ENCODE measurements around the gene ARIH2. TPM values are rescaled to one million over a fixed set of nuclear protein-coding genes. Genes with fewer than 3 reads are reported as not detected.
A peak's percentile ranks its signal among the peaks of the same experiment; 100 is the strongest.
"Not testable (repeated sequence)": the region's sequence is repeated elsewhere in the genome, so short reads cannot be mapped to it uniquely, and the experiment has no call there.

The ARIH2 gene
- total RNA-seq, 1 experiment from 2014 or later: 106 TPM

GRCh38 chr3:48898383-48899234 lies 20.0 kb upstream of the ARIH2 start, which contains the start of gene SLC25A20:
Gene SLC25A20 (minus strand): TSS chr3:48898882. CDS start chr3:48898794, 88 bp downstream.
- Mint-ChIP-seq H3K27me3 (ENCODE audit: insufficient read depth, unreplicated experiment) (no peaks in the 10 kb centered on the region), H3K36me3 (ENCODE audit: insufficient read depth, unreplicated experiment) (no peaks in the 10 kb centered on the region), H3K4me3 (ENCODE audit: unreplicated experiment) (peak within 1 kb of the TSS; percentile 92), H3K4me1 (ENCODE audit: low read depth, unreplicated experiment) (peaks cover 24% of the 10 kb centered on the region), H3K27ac (ENCODE audit: unreplicated experiment) (peak within 1 kb of the TSS; percentile 46), H3K9me3 (ENCODE audit: unreplicated experiment) (no peaks in the 10 kb centered on the region)
- H3K4me1 ChIP-seq: peaks cover 17% of the 10 kb centered on the region
- no peaks in the 10 kb centered on the region for H3K27me3 ChIP-seq (replicated peaks; ENCODE audit: control insufficient read depth, insufficient read depth, low read length)
- no peaks in the 10 kb centered on the region for H3K36me3 ChIP-seq (ENCODE audit: control insufficient read depth, insufficient read depth, low read length)
- intact Hi-C loops (cut with micrococcal nuclease; ENCODE audit: unreplicated experiment): loop anchor here (1.0 to 2.0 kb wide), 2 partner anchors 20 to 51 kb away; partner anchors contain the start of genes ARIH2 and PRKAR2A
- peak; percentile 91 to 95 for DNase-seq
- H3K9me3 ChIP-seq: no peaks in the 10 kb centered on the region
- TF ChIP-seq CTCF (IDR thresholded peaks at IDR 0.05; ENCODE audit: insufficient read depth in 1 of 2, low read depth in 1 of 2, low read length in 1 of 2, severe bottlenecking in 1 of 2, unreplicated experiment in 1 of 2): no peak
- H3K4me3 ChIP-seq (ENCODE audit: low read depth, low read length): peak within 1 kb of the TSS; percentile 66
- BruUV-seq (replicated peaks): no TSS peak
- ChIA-PET POLR2A (interaction anchor here (1.6 kb wide), 1 partner anchor 21 kb away, joined by 3 read pairs; no protein-coding TSS in a partner anchor), CTCF (interaction anchor here (0.6 to 1.3 kb wide), 2 partner anchors 104 to 181 kb away, joined by 3 to 5 read pairs; no protein-coding TSS in a partner anchor)

GRCh38 chr3:48899273-48899672 lies 19.4 kb upstream of the ARIH2 start:
- Histone ChIP-seq H3K4me3 (ENCODE audit: low read depth, low read length) (peak overlapping the region; percentile 66), H3K9me3 (no peaks in the 10 kb centered on the region), H3K36me3 (ENCODE audit: control insufficient read depth, insufficient read depth, low read length) (no peaks in the 10 kb centered on the region), H3K4me1 (peaks cover 17% of the 10 kb centered on the region), H3K27me3 (replicated peaks; ENCODE audit: control insufficient read depth, insufficient read depth, low read length) (no peaks in the 10 kb centered on the region)
- intact Hi-C loops (cut with micrococcal nuclease; ENCODE audit: unreplicated experiment): loop anchor here (2.0 kb wide), 1 partner anchor 20 kb away; the partner anchor contains the start of gene ARIH2
- H3K27me3 Mint-ChIP-seq (ENCODE audit: insufficient read depth, unreplicated experiment): no peaks in the 10 kb centered on the region
- peak overlapping the region; percentile 46 for H3K27ac Mint-ChIP-seq (ENCODE audit: unreplicated experiment)
- BruUV-seq (replicated peaks): no TSS peak
- CTCF ChIA-PET: no interaction called here
- TF ChIP-seq CTCF (IDR thresholded peaks at IDR 0.05; ENCODE audit: insufficient read depth in 1 of 2, low read depth in 1 of 2, low read length in 1 of 2, severe bottlenecking in 1 of 2, unreplicated experiment in 1 of 2): no peak
- H3K36me3 Mint-ChIP-seq (ENCODE audit: insufficient read depth, unreplicated experiment): no peaks in the 10 kb centered on the region
- DNase-seq: no peak
- H3K9me3 Mint-ChIP-seq (ENCODE audit: unreplicated experiment): no peaks in the 10 kb centered on the region
- H3K4me3 Mint-ChIP-seq (ENCODE audit: unreplicated experiment): peak overlapping the region; percentile 92
- H3K4me1 Mint-ChIP-seq (ENCODE audit: low read depth, unreplicated experiment): peaks cover 24% of the 10 kb centered on the region
- POLR2A ChIA-PET: interaction anchor here (1.6 kb wide), 1 partner anchor 20 kb away, joined by 3 read pairs; no protein-coding TSS in a partner anchor

- H3K36me3 Mint-ChIP-seq (ENCODE audit: insufficient read depth, unreplicated experiment); H3K27me3 ChIP-seq (replicated peaks; ENCODE audit: control insufficient read depth, insufficient read depth, low read length); H3K4me1 ChIP-seq; H3K4me1 Mint-ChIP-seq (ENCODE audit: low read depth, unreplicated experiment); POLR2A ChIA-PET; H3K9me3 Mint-ChIP-seq (ENCODE audit: unreplicated experiment); H3K4me3 ChIP-seq (ENCODE audit: low read depth, low read length); H3K27me3 Mint-ChIP-seq (ENCODE audit: insufficient read depth, unreplicated experiment); H3K27ac Mint-ChIP-seq (ENCODE audit: unreplicated experiment); intact Hi-C loops (cut with micrococcal nuclease; ENCODE audit: unreplicated experiment); DNase-seq; CTCF ChIA-PET; BruUV-seq (replicated peaks); H3K36me3 ChIP-seq (ENCODE audit: control insufficient read depth, insufficient read depth, low read length); H3K4me3 Mint-ChIP-seq (ENCODE audit: unreplicated experiment); H3K9me3 ChIP-seq: not testable (repeated sequence)
Observed at GRCh38 chr3:48907026-48907425, 11.6 kb upstream of the ARIH2 start.

All from Caco-2 (cell line).